HG02759 (cell line): Measurements from ENCODE around the gene CYP4F22.
A peak's percentile ranks its signal among the peaks of the same experiment; 100 is the strongest.
"Not testable (repeated sequence)": the region's sequence is repeated elsewhere in the genome, so short reads cannot be mapped to it uniquely, and the experiment has no call there.

Experiments
- ATAC-seq: cut with Tn5 transposase; IDR thresholded peaks from one replicate; pipeline ENCODE4 v1.9.1; 2021; ENCODE audit warnings: mild to moderate bottlenecking, moderate library complexity; ENCODE audit not compliant: unreplicated experiment

The CYP4F22 gene

GRCh38 chr19:15508035-15508710 is at the start of gene CYP4F22:
Gene CYP4F22, plus strand, starts transcription at chr19:15508525. Its CDS starts 16,812 bp downstream, at chr19:15525337.
- no peak for ATAC-seq

GRCh38 chr19:15461694-15462093 is 46.6 kb upstream of the CYP4F22 start:
- ATAC-seq: no peak

- ATAC-seq: peak; percentile 48
These were observed 44.4 kb upstream of the CYP4F22 start for GRCh38 chr19:15463861-15464371.

GRCh38 chr19:15464394-15465385 is 43.6 kb upstream of the CYP4F22 start, which contains the start of gene RASAL3:
Gene RASAL3, minus strand, starts transcription at chr19:15464544. Its CDS starts 186 bp downstream, at chr19:15464358.
- peak; percentile 54 for ATAC-seq

GRCh38 chr19:15466851-15467733 is 41.2 kb upstream of the CYP4F22 start:
- ATAC-seq: peak; percentile 61

GRCh38 chr19:15467734-15468214 is 40.6 kb upstream of the CYP4F22 start:
- ATAC-seq: no peak

GRCh38 chr19:15468675-15469512 is 39.4 kb upstream of the CYP4F22 start:
- no peak for ATAC-seq

- no peak for ATAC-seq
These were observed 38.6 kb upstream of the CYP4F22 start for GRCh38 chr19:15469513-15470297.

GRCh38 chr19:15471639-15472101 is 36.7 kb upstream of the CYP4F22 start:
- no peak for ATAC-seq

- ATAC-seq: not testable (repeated sequence)
These were observed 34.5 kb upstream of the CYP4F22 start for GRCh38 chr19:15473821-15474220.

GRCh38 chr19:15475169-15475568 is 33.2 kb upstream of the CYP4F22 start:
- no peak for ATAC-seq

GRCh38 chr19:15475611-15476010 is 32.7 kb upstream of the CYP4F22 start:
- ATAC-seq: no peak

GRCh38 chr19:15476325-15476724 is 32.0 kb upstream of the CYP4F22 start:
- no peak for ATAC-seq

GRCh38 chr19:15479391-15480345 is 28.7 kb upstream of the CYP4F22 start, which contains the start of gene PGLYRP2:
Gene PGLYRP2, minus strand, starts transcription at chr19:15479501. Its CDS starts 130 bp downstream, at chr19:15479371.
- no peak for ATAC-seq

- not testable (repeated sequence) for ATAC-seq
These were observed 27.3 kb upstream of the CYP4F22 start for GRCh38 chr19:15480996-15481395.

- ATAC-seq: not testable (repeated sequence)
These were observed 22.6 kb upstream of the CYP4F22 start for GRCh38 chr19:15485768-15486167.

GRCh38 chr19:15487038-15487437 is 21.3 kb upstream of the CYP4F22 start:
- ATAC-seq: no peak
